ENCODE results near the gene MCUR1. TPM values are rescaled to one million over a fixed set of nuclear protein-coding genes. Genes with fewer than 3 reads are reported as not detected.

MCUR1 gene
- total and polyA plus RNA-seq, 2 experiments from 2014 or later: 13.8 to 51.6 TPM

- H3K36me3 ChIP-seq: no peaks in the 10 kb centered on the region
- no peak for DNase-seq (ENCODE audit: low read depth in 1 of 2, low spot score in 1 of 2)
These were observed 44.7 kb downstream of the MCUR1 start for GRCh38 chr6:13769655-13770053.

GRCh38 chr6:13769034-13769654, 45.2 kb downstream of the MCUR1 start:
- H3K4me3 ChIP-seq: no peak overlapping the region
- TF ChIP-seq CTCF (IDR thresholded peaks at IDR 0.05; ENCODE audit: low read depth, low read length): no peak
- H3K9me3 ChIP-seq (ENCODE audit: low read depth): no peaks in the 10 kb centered on the region
- H3K36me3 ChIP-seq: no peaks in the 10 kb centered on the region
- DNase-seq (ENCODE audit: low read depth in 1 of 2, low spot score in 1 of 2): no peak
- H3K27ac ChIP-seq: no peak overlapping the region
- no peaks in the 10 kb centered on the region for H3K27me3 ChIP-seq
- H3K4me1 ChIP-seq (ENCODE audit: low read depth): peaks cover 14% of the 10 kb centered on the region

More at GRCh38 chr6:13769655-13770053, 44.7 kb downstream of the MCUR1 start:
- H3K27ac ChIP-seq: no peak overlapping the region
- H3K27me3 ChIP-seq: no peaks in the 10 kb centered on the region
- peaks cover 14% of the 10 kb centered on the region for H3K4me1 ChIP-seq (ENCODE audit: low read depth)
- TF ChIP-seq CTCF (IDR thresholded peaks at IDR 0.05; ENCODE audit: low read depth, low read length): no peak
- no peak overlapping the region for H3K4me3 ChIP-seq
- no peaks in the 10 kb centered on the region for H3K9me3 ChIP-seq (ENCODE audit: low read depth)

- DNase-seq (ENCODE audit: low read depth in 1 of 2, low spot score in 1 of 2): peak; percentile 40 to 78
- Histone ChIP-seq H3K9me3 (ENCODE audit: low read depth) (no peaks in the 10 kb centered on the region), H3K4me3 (no peak overlapping the region), H3K36me3 (no peaks in the 10 kb centered on the region), H3K27ac (peak overlapping the region; percentile 82), H3K27me3 (no peaks in the 10 kb centered on the region), H3K4me1 (ENCODE audit: low read depth) (peaks cover 14% of the 10 kb centered on the region)
- TF ChIP-seq CTCF (IDR thresholded peaks at IDR 0.05; ENCODE audit: low read depth, low read length): peak; percentile 21
These were observed 47.1 kb downstream of the MCUR1 start for GRCh38 chr6:13767121-13767808.

GRCh38 chr6:13766201-13766634, 48.1 kb downstream of the MCUR1 start:
- Histone ChIP-seq H3K27ac (peak overlapping the region; percentile 16), H3K4me3 (no peak overlapping the region)

GRCh38 chr6:13765570-13765969, 48.8 kb downstream of the MCUR1 start:
- Histone ChIP-seq H3K9me3 (ENCODE audit: low read depth) (no peaks in the 10 kb centered on the region), H3K36me3 (no peaks in the 10 kb centered on the region), H3K27ac (peak overlapping the region; percentile 16), H3K4me1 (ENCODE audit: low read depth) (peaks cover 14% of the 10 kb centered on the region), H3K4me3 (no peak overlapping the region), H3K27me3 (no peaks in the 10 kb centered on the region)
- no peak for DNase-seq (ENCODE audit: low read depth in 1 of 2, low spot score in 1 of 2)
- TF ChIP-seq CTCF (IDR thresholded peaks at IDR 0.05; ENCODE audit: low read depth, low read length): no peak

More at GRCh38 chr6:13766201-13766634, 48.1 kb downstream of the MCUR1 start:
- peak in 1 of 2 donors; percentile 39 for DNase-seq (ENCODE audit: low read depth in 1 of 2, low spot score in 1 of 2)
- Histone ChIP-seq H3K36me3 (no peaks in the 10 kb centered on the region), H3K27me3 (no peaks in the 10 kb centered on the region), H3K4me1 (ENCODE audit: low read depth) (peaks cover 14% of the 10 kb centered on the region), H3K9me3 (ENCODE audit: low read depth) (no peaks in the 10 kb centered on the region)
- no peak for TF ChIP-seq CTCF (IDR thresholded peaks at IDR 0.05; ENCODE audit: low read depth, low read length)
